ENCODE data around the gene ATP8A2. TPM values are rescaled to one million over a fixed set of nuclear protein-coding genes. Genes with fewer than 3 reads are reported as not detected.

ATP8A2 gene
- polyA plus RNA-seq, 1 donor from 2014 or later: 11.9 TPM

GRCh38 chr13:25649001-25649633 is 277.3 kb downstream of the ATP8A2 start:
- Histone ChIP-seq H3K36me3 (ENCODE audit: insufficient read depth, low read length) (no peaks in the 10 kb centered on the region), H3K27me3 (ENCODE audit: insufficient read depth, low read depth, low read length) (no peaks in the 10 kb centered on the region), H3K9me2 (ENCODE audit: insufficient read depth, low read length) (no peaks in the 10 kb centered on the region), H4K20me1 (ENCODE audit: insufficient read depth) (no peaks in the 10 kb centered on the region), H3K9ac (ENCODE audit: low read length) (no peak overlapping the region), H3K79me2 (replicated peaks; ENCODE audit: insufficient read depth, low read length) (no peaks in the 10 kb centered on the region), H3K4me3 (ENCODE audit: low read length) (no peak overlapping the region), H3F3A (ENCODE audit: insufficient read depth, low read length, poor library complexity, severe bottlenecking) (no peaks in the 10 kb centered on the region), H3K9me3 (ENCODE audit: low read length) (no peaks in the 10 kb centered on the region), H3K27ac (ENCODE audit: low read length) (no peak overlapping the region), H2AFZ (ENCODE audit: low read depth, low read length) (no peak overlapping the region), H3K4me2 (ENCODE audit: low read length) (no peak overlapping the region)
- TF ChIP-seq TAF1 (IDR thresholded peaks at IDR 0.05; ENCODE audit: low read depth): no peak
- no peak for TF ChIP-seq MXI1 (conservative IDR thresholded peaks at IDR 0.05; ENCODE audit: poor library complexity, severe bottlenecking)
- TF ChIP-seq EP300 (conservative IDR thresholded peaks at IDR 0.05; ENCODE audit: poor library complexity, severe bottlenecking): no peak
- no peak for TF ChIP-seq SMC3 (conservative IDR thresholded peaks at IDR 0.05; ENCODE audit: poor library complexity)
- TF ChIP-seq, protein P1, sequence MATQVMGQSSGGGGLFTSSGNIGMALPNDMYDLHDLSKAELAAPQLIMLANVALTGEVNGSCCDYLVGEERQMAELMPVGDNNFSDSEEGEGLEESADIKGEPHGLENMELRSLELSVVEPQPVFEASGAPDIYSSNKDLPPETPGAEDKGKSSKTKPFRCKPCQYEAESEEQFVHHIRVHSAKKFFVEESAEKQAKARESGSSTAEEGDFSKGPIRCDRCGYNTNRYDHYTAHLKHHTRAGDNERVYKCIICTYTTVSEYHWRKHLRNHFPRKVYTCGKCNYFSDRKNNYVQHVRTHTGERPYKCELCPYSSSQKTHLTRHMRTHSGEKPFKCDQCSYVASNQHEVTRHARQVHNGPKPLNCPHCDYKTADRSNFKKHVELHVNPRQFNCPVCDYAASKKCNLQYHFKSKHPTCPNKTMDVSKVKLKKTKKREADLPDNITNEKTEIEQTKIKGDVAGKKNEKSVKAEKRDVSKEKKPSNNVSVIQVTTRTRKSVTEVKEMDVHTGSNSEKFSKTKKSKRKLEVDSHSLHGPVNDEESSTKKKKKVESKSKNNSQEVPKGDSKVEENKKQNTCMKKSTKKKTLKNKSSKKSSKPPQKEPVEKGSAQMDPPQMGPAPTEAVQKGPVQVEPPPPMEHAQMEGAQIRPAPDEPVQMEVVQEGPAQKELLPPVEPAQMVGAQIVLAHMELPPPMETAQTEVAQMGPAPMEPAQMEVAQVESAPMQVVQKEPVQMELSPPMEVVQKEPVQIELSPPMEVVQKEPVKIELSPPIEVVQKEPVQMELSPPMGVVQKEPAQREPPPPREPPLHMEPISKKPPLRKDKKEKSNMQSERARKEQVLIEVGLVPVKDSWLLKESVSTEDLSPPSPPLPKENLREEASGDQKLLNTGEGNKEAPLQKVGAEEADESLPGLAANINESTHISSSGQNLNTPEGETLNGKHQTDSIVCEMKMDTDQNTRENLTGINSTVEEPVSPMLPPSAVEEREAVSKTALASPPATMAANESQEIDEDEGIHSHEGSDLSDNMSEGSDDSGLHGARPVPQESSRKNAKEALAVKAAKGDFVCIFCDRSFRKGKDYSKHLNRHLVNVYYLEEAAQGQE (IDR thresholded peaks at IDR 0.05; ENCODE audit: borderline replicate concordance): no peak
- TF ChIP-seq, protein P2, sequence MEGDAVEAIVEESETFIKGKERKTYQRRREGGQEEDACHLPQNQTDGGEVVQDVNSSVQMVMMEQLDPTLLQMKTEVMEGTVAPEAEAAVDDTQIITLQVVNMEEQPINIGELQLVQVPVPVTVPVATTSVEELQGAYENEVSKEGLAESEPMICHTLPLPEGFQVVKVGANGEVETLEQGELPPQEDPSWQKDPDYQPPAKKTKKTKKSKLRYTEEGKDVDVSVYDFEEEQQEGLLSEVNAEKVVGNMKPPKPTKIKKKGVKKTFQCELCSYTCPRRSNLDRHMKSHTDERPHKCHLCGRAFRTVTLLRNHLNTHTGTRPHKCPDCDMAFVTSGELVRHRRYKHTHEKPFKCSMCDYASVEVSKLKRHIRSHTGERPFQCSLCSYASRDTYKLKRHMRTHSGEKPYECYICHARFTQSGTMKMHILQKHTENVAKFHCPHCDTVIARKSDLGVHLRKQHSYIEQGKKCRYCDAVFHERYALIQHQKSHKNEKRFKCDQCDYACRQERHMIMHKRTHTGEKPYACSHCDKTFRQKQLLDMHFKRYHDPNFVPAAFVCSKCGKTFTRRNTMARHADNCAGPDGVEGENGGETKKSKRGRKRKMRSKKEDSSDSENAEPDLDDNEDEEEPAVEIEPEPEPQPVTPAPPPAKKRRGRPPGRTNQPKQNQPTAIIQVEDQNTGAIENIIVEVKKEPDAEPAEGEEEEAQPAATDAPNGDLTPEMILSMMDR (IDR thresholded peaks at IDR 0.05; ENCODE audit: poor library complexity, severe bottlenecking): no peak
- no peak for TF ChIP-seq POLR2AphosphoS5 (IDR thresholded peaks at IDR 0.05)
- TF ChIP-seq EZH2 (IDR thresholded peaks at IDR 0.05; ENCODE audit: borderline replicate concordance, insufficient read depth, low read length, poor library complexity, severe bottlenecking): no peak
- TF ChIP-seq RAD21 (conservative IDR thresholded peaks at IDR 0.05): no peak

DNA sequence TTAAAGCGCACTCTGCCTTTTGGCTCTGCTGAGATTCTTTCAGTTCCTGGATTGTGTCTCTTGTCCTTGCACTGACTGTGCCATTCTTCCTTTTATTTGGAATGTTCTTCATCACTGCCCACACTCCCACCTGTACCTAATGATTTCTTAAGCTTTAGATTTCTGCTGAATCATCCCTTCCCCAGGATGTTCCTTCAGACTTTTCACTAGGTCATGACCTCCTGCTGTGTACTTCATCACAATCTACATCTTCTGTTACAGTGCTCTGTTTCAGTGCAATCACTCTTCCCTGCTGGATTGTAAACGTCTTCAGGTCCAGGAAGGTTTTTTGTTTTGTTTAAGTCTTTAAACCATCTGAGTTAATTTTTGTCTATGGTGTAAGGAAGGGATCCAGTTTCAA is 281.0 kb downstream of the ATP8A2 start:
- Histone ChIP-seq H3K9me3 (ENCODE audit: low read length) (no peaks in the 10 kb centered on the region), H3K79me2 (replicated peaks; ENCODE audit: insufficient read depth, low read length) (no peaks in the 10 kb centered on the region), H3K36me3 (ENCODE audit: insufficient read depth, low read length) (no peaks in the 10 kb centered on the region), H3K27me3 (ENCODE audit: insufficient read depth, low read depth, low read length) (no peaks in the 10 kb centered on the region), H3K9me2 (ENCODE audit: insufficient read depth, low read length) (no peaks in the 10 kb centered on the region), H3F3A (ENCODE audit: insufficient read depth, low read length, poor library complexity, severe bottlenecking) (no peaks in the 10 kb centered on the region), H3K4me3 (ENCODE audit: low read length) (no peak overlapping the region), H3K4me2 (ENCODE audit: low read length) (no peak overlapping the region), H3K27ac (ENCODE audit: low read length) (no peak overlapping the region), H3K9ac (ENCODE audit: low read length) (no peak overlapping the region), H2AFZ (ENCODE audit: low read depth, low read length) (no peak overlapping the region), H4K20me1 (ENCODE audit: insufficient read depth) (no peaks in the 10 kb centered on the region)
- TF ChIP-seq, protein P1 (IDR thresholded peaks at IDR 0.05; ENCODE audit: borderline replicate concordance): no peak
- no peak for TF ChIP-seq TAF1 (IDR thresholded peaks at IDR 0.05; ENCODE audit: low read depth)
- TF ChIP-seq MXI1 (conservative IDR thresholded peaks at IDR 0.05; ENCODE audit: poor library complexity, severe bottlenecking): no peak
- TF ChIP-seq EZH2 (IDR thresholded peaks at IDR 0.05; ENCODE audit: borderline replicate concordance, insufficient read depth, low read length, poor library complexity, severe bottlenecking): no peak
- TF ChIP-seq RAD21 (conservative IDR thresholded peaks at IDR 0.05): no peak
